HG03469 (cell line): ENCODE results near the gene SIRPB1.
"Not testable (repeated sequence)": the region's sequence is repeated elsewhere in the genome, so short reads cannot be mapped to it uniquely, and the experiment has no call there.

Experiments
- ATAC-seq: cut with Tn5 transposase; IDR thresholded peaks from one replicate; pipeline ENCODE4 v1.9.1; 2021; ENCODE audit warnings: mild to moderate bottlenecking, moderate library complexity, moderate number of reproducible peaks; ENCODE audit not compliant: unreplicated experiment

SIRPB1 gene

GRCh38 chr20:1619861-1620444 lies at the start of gene SIRPB1:
TSS of gene SIRPB1 (minus strand) at chr20:1620009. CDS start at chr20:1619944, 65 bp downstream.
- no peak for ATAC-seq

GRCh38 chr20:1669304-1669703 lies 49.5 kb upstream of the SIRPB1 start:
- ATAC-seq, result no peak

GRCh38 chr20:1667502-1668085 lies 47.8 kb upstream of the SIRPB1 start:
- ATAC-seq, result no peak

GRCh38 chr20:1666802-1667201 lies 47.0 kb upstream of the SIRPB1 start:
- ATAC-seq, result no peak

- no peak for ATAC-seq
These were observed 45.5 kb upstream of the SIRPB1 start for GRCh38 chr20:1665345-1665744.

GRCh38 chr20:1664911-1665310 lies 45.1 kb upstream of the SIRPB1 start:
- ATAC-seq, result no peak

GRCh38 chr20:1663917-1664316 lies 44.1 kb upstream of the SIRPB1 start:
- no peak for ATAC-seq

GRCh38 chr20:1661542-1662299 lies 41.9 kb upstream of the SIRPB1 start:
- no peak for ATAC-seq

GRCh38 chr20:1660246-1660645 lies 40.4 kb upstream of the SIRPB1 start:
- no peak for ATAC-seq

- no peak for ATAC-seq
These were observed 37.9 kb upstream of the SIRPB1 start, which contains the start of gene SIRPG for GRCh38 chr20:1657556-1658334. TSS of gene SIRPG (minus strand) at chr20:1657779. CDS start at chr20:1657714, 65 bp downstream.

GRCh38 chr20:1656844-1657243 lies 37.0 kb upstream of the SIRPB1 start:
- ATAC-seq, result no peak

GRCh38 chr20:1654996-1655395 lies 35.2 kb upstream of the SIRPB1 start:
- no peak for ATAC-seq

- ATAC-seq, result no peak
These were observed 33.2 kb upstream of the SIRPB1 start for GRCh38 chr20:1652960-1653359.

- ATAC-seq, result no peak
These were observed 32.3 kb upstream of the SIRPB1 start for GRCh38 chr20:1652104-1652503.

- ATAC-seq, result no peak
These were observed 31.7 kb upstream of the SIRPB1 start for GRCh38 chr20:1651268-1652058.

GRCh38 chr20:1648101-1648500 lies 28.3 kb upstream of the SIRPB1 start:
- ATAC-seq, result no peak

- ATAC-seq, result no peak
These were observed 27.2 kb upstream of the SIRPB1 start for GRCh38 chr20:1646975-1647431.

- ATAC-seq, result no peak
These were observed 24.5 kb upstream of the SIRPB1 start for GRCh38 chr20:1644101-1644962.

- ATAC-seq, result not testable (repeated sequence)
These were observed 18.8 kb upstream of the SIRPB1 start for GRCh38 chr20:1638643-1639042.
